ENCODE data around the gene LIN54.
"Not testable (repeated sequence)": the region's sequence is repeated elsewhere in the genome, so short reads cannot be mapped to it uniquely, and the experiment has no call there.

DNA sequence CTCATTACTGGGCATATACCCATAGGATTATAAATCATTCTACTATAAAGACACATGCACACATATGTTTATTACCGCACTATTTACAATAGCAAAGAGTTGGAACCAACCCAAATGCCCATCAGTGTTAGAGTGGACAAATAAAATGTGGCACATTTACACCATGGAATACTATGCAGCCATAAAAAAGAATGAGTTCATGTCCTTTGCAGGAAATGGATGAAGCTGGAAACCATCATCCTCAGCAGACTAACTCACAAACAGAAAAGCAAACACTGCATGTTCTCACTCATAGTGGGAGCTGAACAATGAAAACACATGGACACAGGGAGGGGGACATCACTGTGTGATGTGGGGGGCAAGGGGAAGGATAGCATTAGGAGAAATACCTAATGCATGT, 13.0 kb upstream of the LIN54 start:
- not testable (repeated sequence) for TF ChIP-seq GTF2I (CRISPR knock-in tag; conservative IDR thresholded peaks at IDR 0.05); FOXJ3 (CRISPR knock-in tag; IDR thresholded peaks at IDR 0.05; ENCODE audit: borderline replicate concordance); TCF7 (CRISPR knock-in tag; IDR thresholded peaks at IDR 0.05; ENCODE audit: low read depth); ZNF423 (CRISPR knock-in tag; IDR thresholded peaks at IDR 0.05); ZNF263 (CRISPR knock-in tag; IDR thresholded peaks at IDR 0.05; ENCODE audit: low read depth)
- TF ChIP-seq, protein P1, sequence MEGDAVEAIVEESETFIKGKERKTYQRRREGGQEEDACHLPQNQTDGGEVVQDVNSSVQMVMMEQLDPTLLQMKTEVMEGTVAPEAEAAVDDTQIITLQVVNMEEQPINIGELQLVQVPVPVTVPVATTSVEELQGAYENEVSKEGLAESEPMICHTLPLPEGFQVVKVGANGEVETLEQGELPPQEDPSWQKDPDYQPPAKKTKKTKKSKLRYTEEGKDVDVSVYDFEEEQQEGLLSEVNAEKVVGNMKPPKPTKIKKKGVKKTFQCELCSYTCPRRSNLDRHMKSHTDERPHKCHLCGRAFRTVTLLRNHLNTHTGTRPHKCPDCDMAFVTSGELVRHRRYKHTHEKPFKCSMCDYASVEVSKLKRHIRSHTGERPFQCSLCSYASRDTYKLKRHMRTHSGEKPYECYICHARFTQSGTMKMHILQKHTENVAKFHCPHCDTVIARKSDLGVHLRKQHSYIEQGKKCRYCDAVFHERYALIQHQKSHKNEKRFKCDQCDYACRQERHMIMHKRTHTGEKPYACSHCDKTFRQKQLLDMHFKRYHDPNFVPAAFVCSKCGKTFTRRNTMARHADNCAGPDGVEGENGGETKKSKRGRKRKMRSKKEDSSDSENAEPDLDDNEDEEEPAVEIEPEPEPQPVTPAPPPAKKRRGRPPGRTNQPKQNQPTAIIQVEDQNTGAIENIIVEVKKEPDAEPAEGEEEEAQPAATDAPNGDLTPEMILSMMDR (IDR thresholded peaks at IDR 0.05) = not testable (repeated sequence)
- TF ChIP-seq, protein P2, sequence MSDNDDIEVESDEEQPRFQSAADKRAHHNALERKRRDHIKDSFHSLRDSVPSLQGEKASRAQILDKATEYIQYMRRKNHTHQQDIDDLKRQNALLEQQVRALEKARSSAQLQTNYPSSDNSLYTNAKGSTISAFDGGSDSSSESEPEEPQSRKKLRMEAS (CRISPR knock-in tag; IDR thresholded peaks at IDR 0.05) = not testable (repeated sequence)
